Measurements from ENCODE around the gene USP53.
A peak's percentile ranks its signal among the peaks of the same experiment; 100 is the strongest.
"Not testable (repeated sequence)": the region's sequence is repeated elsewhere in the genome, so short reads cannot be mapped to it uniquely, and the experiment has no call there.

The USP53 gene

DNA sequence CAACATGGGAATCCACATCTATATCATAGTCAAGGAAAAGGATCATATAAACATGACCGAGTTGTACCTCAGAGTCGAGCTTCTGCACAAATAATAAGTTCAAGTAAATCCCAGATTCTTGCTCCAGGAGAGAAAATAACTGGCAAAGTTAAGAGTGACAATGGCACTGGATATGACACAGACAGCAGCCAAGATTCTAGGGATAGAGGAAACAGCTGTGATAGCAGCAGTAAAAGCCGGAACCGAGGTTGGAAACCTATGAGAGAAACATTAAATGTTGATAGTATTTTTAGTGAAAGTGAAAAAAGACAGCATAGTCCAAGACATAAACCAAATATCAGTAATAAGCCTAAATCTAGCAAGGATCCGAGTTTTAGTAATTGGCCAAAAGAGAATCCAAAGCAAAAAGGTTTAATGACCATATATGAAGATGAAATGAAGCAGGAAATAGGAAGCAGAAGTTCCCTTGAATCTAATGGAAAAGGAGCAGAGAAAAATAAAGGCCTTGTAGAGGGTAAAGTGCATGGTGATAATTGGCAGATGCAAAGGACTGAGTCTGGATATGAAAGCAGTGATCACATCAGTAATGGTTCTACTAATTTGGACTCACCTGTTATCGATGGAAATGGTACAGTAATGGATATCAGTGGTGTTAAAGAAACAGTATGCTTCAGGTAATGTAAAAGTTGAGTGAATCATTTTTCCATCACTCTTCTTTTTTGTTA lies 59.0 kb downstream of the USP53 start:
- no peak for DNase-seq (ENCODE audit: low spot score)

DNA sequence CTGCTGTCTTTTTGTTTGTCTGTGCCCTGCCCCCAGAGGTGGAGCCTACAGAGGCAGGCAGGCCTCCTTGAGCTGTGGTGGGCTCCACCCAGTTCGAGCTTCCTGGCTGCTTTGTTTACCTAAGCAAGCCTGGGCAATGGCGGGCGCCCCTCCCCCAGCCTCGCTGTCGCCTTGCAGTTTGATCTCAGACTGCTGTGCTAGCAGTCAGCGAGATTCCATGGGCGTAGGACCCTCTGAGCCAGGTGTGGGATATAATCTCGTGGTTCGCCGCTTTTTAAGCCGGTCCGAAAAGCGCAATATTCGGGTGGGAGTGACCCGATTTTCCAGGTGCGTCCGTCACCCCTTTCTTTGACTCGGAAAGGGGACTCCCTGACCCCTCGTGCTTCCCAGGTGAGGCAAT lies 67.0 kb downstream of the USP53 start:
- not testable (repeated sequence) for DNase-seq (ENCODE audit: low spot score)

DNA sequence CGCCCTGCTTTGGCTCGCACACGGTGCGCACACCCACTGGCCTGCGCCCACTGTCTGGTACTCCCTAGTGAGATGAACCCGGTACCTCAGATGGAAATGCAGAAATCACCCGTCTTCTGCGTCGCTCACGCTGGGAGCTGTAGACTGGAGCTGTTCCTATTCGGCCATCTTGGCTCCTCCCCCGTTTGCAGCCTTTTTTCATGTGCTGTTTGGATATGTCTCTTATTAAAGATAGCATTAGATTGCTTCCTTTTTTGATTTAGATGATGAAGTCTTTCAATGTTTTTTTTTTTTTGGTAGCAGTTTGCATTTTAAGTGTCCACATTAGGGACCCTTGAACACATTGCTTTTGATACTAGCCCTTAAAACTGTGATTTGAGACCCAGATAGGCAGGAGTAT lies 67.4 kb downstream of the USP53 start:
- not testable (repeated sequence) for DNase-seq (ENCODE audit: low spot score)

DNA sequence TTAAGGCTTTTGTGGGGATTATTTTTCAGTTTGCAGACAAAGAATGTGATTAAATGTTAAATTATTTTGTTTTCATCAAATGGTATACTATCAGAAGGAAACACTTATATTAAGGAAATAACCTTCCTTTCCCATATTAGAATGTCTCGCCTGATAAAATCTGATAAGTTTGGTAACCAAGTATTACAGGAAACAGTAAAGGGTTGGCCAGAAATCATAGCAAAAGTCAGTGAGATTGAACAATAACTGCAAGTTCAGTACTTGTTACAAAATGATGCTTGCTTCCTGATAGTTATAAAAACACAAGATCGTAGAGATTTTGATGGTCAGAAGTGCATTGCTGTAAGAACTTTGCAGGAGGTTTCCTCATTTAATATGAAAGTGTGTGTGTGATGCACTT lies 68.9 kb downstream of the USP53 start:
- DNase-seq (ENCODE audit: low spot score): no peak

DNA sequence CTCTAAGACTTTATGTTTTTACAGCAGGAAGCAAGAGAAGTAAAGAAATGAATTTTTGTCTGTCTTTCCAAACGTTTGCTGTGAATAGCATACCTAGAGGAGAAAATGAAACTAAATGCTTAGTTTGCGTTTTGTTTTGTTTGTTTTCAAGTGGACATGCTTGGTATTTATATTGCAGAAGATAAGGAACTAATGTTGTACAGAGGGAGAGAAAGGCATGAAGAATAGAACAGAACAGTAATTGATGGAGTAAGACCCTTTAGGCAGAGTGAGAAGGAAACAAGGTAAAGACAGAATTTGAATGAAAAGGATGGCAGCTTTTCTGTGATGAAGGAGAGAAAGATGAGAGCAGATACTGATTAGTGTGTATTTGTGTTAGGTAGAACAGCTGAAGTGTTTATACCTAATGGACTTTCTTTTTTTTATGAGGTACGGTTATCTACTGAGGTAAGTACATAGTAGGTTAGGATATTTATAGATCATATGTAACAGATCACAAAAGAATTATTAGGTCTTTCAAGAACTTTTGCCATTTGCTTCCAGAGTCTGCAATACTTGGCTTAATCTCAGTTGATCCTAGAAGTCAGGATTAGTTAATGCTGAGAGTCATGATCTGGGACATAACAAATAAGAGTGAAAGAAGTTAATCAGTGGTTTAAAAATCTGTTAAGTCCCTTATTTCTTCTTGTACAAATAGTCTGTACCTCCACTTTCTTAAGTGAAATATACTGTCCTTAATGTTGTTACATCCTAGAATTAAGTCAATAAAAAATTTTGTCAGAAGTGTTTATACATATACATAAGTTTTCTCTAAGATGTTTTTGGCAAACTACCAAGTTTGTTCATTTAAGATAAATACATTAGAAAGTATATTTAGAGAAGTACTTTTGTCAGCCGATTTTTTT lies 72.6 kb downstream of the USP53 start:
- peak; percentile 34 for DNase-seq (ENCODE audit: low spot score)

DNA sequence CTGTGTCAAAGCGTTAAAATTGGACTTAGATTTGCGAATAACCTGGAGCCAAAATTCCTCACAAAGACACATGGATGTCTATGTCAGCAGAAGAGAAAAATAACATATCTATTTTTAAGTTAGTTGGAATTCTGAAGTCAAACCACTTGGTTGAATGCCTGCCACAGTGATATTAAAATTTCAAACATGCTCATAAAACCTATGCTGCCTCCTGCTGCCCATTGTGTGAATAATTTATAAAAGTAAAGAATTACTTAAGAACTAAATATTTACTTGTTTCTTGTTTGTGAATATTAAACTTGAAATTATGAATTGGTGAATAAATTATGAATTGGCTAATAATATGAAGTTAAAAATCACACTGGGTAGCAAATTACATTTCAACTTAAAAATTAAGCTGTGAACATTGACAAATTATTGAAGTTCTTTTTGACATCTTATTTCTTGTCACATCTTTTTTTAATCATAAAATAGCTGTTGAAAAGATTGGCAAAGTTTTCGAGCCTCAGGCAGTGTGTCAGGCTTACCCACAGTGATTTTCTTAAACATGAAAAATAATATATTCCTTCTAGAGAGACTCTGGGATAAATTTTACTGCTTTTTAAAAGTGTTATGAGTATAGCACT lies 74.0 kb downstream of the USP53 start:
- peak; percentile 63 for DNase-seq (ENCODE audit: low spot score)

DNA sequence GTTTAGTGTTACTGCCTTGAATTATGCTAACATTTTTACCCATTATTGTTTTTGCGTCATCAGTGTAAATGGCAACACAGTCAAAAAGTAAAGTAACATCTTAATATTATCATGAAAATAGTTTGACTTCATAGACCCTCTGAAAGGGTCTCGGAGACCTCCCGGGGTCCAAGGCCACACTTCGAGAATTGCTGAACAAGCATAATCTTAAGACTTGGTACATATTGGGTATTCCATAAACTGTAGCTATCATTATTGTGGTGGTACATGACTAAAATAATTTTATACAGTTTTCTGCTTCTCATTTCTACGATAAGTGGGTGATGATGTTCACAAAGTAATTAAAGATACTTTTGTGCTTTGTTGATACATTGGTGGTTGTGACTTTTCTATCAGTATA lies 76.8 kb downstream of the USP53 start:
- no peak for DNase-seq (ENCODE audit: low spot score)

DNA sequence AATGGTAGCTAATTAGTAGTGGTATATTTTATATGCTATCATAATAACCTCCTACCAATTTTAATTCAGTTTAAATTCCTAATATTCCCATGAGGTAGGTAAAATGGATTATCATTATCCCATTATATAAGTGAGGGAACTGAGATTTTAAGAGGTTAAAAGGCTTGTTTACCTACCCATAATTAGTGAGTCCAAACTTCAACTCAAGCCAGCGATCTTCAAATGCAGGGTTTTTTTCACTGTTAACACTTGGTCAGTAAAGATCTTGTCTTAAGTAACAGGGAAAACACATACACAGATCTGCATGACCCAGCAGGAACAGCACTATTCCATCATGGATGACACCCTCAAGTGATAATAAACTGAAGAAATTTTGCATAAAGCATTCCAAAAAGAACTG lies 78.1 kb downstream of the USP53 start:
- no peak for DNase-seq (ENCODE audit: low spot score)

DNA sequence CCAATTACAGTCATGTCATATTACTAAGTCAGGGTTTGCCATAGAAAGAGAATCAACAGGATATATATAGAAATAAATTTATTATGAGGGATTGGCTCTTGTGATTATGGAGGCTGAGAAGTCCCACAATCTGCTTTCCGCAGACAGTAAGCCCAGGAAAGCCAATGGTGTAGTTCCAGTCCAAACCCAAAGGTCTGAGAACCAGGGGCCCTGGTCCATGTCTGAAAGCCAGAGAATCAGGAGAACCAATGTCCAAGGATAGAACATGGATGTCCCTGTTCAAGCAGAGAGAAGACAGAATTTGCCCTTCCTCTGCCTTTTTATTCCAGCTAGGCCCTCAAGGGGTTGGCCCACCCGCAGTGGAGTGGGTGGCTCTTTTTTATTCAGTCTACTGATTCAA lies 83.8 kb downstream of the USP53 start:
- DNase-seq (ENCODE audit: low spot score): no peak

DNA sequence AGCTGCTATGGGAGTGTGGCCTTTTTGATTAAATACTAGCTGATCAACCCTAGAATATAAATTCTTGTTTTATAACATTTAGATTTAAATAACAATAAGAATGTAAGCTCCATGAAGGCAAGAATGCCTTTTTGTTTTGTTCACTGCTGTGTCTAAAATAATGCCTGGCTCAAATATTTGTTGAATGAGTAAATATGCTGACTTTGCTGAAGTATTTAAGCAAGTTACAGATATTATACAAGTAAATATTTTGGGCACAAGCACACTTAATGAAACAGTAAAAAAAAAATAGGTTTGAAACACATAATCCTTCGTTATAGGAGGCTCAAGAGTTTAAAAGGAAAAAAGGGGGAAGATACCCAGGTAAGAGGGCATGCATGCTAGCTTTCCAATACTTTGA lies 85.3 kb downstream of the USP53 start:
- DNase-seq (ENCODE audit: low spot score): no peak

DNA sequence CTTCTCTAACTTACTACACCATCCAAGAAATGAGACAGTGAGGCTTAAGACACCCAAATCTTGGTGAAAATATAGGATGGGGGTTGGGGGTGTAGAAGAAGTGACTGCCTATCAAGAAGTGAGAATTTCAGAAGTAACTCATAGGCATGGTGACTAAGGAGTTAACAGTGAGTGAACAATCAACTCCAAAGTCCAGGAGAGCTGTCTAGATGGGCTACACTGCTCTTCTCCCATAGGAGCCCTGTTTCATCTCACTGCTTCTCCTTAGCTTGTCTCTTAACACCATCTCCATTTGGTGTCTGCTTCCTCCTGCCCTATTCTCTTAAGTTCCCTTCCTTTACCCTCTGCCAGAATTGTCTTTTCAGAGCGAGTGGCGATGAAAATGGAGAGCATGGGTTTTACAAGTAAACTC lies 86.8 kb downstream of the USP53 start:
- peak; percentile 41 for DNase-seq (ENCODE audit: low spot score)

DNA sequence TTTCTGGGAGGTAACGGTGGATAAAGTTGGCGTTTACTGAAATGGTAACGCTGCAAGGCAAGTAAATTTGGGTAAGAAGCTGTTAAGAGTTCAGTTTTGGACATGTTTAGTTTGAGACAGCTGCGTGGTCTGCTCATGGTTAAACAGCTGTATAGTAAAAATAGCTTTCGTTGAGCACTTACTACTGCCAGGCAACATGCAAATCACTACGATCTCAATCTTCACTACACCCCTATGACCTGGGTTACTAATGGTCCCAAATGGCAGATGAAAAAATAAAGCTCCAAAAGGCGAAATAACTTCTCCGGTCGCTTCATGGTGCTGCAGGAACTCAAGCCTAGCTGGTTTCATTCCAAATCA lies 87.2 kb downstream of the USP53 start:
- DNase-seq (ENCODE audit: low spot score): no peak

DNA sequence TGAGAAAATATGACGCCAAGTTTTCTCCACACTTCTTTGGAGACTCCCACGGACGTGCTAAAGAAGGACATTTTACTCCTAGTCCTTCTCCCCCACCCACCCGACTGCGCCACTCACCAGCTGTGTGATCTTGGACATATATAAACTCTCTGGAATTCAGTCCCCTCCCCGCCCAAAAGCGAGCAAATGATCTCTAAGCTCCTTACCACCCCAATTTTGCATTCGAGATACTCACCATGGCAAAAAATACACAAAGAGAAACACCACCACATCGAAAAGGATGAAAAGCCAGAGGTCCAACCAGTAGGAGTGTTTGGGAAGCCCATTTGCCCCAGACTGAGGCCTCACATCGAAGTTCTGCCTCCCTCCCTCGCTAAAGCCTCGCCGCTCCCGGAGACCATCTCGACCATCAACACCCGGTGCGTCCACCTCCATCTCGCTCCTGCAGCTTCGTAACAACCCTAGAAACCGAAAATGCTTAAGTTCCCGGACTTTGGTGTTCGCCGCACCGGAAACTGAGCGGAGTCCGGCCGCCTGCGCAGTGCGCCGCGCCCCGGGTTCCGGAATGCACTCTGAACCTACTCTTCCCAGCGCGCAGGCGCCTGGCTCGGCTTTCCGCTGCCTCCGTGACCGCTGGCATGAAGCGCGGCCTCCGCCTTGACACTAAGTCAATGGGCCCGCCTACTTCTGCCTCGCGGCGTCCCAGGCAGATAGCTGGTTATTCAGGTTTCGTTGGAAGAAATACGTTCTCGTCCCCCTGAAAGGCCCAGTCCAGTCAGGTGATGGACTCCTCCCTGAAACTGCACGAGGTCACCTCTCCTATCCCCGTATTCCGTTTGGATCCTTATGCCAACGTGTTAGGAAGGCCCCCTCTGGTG lies 87.8 kb downstream of the USP53 start:
- peak; percentile 98 for DNase-seq (ENCODE audit: low spot score)

DNA sequence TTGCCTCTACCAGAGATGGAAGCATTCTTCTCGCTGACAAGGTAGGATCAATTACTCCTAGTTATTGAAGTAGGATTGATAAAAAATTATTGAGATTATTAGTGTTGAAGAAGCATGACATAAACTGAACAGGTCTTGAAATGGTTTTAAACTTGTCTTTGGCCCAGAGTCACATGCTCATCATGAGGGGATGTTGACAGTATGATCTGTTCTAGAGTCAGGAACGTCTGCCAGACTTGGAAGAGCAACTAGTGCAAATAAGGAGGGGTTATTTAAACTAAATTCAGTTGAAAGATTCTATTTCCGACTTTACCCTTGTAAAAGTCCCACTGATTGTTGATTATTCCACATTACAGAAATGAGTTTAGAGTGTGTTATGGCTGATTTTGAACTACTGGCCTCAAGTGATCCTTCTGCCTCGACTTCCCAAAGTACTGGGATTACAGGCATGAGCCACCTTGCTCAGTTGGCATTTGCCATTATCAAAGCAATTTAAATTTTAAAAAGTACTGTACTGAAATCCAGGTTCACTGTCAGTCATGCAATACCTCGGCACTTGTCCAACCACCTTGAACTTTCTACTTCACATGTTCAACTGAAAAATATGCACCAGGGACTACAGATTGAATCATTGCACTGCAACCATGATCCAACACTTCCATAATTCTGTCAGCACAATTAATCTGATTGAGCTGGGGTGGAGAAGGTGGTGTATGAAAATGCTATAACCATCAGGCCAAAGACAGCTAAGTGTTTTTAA lies 89.7 kb downstream of the USP53 start:
- DNase-seq (ENCODE audit: low spot score): no peak

DNA sequence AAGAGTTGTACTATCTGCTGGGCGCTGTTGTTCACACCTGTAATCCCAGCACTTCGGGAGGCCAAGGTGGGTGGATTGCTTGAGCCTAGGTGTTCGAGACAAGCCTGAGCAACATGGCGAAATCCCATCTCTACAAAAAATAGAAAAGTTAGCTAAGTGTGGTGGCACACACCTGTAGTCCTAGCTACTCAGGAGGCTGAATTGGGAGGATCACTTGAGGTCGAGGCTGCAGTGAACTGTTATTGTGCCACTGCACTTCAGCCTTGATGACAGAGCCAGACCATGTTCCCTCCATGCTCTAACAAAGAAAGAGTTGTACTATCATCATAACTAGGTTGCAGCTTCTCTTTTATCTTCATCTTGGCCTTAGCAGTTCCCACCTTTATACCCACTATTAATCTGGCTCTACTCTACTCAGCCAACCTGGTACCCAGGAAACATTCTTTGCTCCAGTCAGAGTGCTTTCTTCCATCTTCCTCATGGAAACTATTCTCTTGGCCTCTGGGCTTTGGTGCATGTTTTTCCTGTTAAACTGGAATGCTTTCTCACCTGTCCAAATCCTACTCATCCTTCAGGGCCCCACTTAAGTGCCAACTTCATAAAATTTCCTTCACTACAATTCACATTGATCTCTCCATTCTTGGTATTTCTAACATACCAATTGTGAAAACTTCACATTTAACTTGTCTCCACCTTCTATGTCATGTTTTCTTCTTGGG lies 91.2 kb downstream of the USP53 start:
- no peak for DNase-seq (ENCODE audit: low spot score)

DNA sequence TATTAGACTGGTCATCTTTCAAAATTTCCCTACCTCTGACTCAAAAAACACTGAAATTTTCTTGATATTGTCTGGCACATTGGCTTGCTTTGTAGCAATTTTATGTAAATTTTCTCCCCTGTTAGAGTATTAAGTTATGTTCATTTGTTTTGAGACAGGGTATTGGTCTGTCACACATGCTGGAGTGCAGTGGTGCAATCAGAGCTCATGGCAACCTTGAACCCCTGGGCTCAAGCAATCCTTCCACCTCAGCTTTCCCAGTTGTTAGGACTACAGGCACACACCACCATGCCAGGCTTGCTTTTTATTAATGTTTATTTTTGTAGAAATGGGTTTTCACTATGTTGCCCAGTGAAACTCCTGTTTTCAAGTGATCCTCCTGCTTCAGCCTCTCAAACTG lies 91.9 kb downstream of the USP53 start:
- no peak for DNase-seq (ENCODE audit: low spot score)

DNA sequence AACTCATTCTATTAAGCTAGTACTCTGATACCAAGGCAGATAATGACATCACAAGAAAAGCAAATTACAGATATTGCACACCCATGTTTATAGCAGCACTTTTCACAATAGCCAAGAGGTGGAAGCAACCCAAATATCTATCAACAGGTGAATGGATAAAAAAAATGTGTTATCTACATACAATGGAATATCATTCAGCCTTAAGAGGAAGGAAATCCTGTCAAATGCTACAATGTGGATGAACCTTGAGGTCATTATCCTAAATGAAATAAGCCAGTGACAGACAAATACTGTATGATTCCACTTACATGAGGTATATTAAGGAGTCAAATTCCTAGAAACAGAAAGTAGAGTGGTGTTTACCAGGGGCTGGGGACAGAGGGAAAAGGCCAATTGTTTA lies 95.1 kb downstream of the USP53 start:
- DNase-seq (ENCODE audit: low spot score): no peak

DNA sequence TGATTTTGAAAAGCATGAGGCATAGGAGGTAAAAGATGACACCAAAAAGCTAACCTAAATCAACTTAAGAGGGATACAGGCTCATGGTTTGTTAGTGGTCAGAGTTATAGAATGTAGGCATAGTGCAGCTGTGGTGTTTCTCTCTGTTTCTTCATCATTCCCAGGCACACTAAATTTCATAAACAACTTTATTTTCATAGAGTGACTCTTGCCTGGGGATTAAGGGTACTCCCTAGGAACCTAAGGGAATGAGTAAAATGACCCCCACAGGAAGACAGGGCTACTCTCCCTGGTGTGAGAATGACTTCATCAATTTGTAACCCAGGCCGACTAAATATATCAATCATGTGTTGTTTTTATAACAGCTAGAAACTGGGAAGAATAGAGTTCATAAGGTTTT lies 98.3 kb downstream of the USP53 start:
- no peak for DNase-seq (ENCODE audit: low spot score)

DNA sequence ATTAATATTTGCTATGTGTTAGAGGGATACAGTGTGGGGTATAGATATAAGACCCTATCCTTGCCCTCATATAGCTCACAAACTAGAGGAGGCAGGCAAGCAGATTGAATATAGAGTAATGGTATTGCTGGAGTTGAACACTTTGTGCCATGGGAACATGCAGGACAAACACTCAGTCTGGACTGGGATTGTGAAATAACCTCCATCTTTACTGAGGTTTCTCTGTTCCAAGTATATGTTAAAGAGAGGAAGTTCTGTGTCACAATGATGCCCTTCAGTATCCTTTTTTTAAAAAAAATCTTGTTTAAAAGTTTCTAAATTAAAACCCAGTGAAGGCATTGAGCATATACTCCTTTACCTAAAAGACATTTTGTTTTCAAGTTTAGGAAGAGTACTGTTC lies 100.7 kb downstream of the USP53 start:
- no peak for DNase-seq (ENCODE audit: low spot score)

DNA sequence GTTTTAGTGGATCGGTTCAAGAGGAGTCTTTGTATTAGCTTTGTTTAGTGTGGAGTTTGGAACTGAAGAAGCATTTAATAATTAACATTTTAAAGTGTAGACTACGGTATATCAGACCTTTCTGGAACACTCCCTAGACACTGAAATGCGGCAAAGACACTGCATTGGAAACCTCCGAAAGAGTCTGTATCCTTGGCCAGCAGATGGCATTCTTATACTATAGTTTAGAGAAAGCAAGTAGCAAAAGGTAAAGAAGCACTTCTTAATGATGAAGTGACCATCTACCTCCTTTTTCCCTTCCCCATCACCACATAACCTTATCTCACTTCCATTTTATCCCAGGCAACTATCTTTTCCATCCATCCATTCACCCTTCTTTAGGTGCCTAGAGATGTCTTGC lies 101.8 kb downstream of the USP53 start:
- DNase-seq (ENCODE audit: low spot score): peak; percentile 63

DNA sequence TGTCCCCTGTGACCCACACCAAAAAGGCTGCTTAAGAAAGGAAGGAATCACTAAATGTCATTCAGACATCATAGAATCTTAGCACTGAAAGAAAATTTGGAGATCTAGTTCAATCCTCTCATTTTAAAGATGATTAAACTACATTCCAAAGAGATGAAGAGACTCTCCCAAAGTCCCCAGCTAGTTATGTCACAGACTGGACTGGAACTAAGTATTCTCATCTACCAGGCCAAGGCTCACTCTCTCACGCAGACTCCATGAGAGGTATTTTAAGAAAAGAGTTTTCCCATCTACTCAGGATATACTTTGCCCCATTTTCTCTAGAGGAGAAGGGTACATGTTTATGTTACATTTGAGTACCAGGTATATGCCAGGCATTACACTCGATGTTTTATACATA lies 102.5 kb downstream of the USP53 start:
- DNase-seq (ENCODE audit: low spot score): no peak
